VCaP (cell line): Measurements from ENCODE around the gene CHKB.
"Not testable (repeated sequence)": the region's sequence is repeated elsewhere in the genome, so short reads cannot be mapped to it uniquely, and the experiment has no call there.

Experiments used
- H3K27ac ChIP-seq: fragments of 450-650 bp; 2 replicates; pipeline ENCODE4 v1.5.1; 2017
- CTCF ChIP-seq: fragments of 450-650 bp; conservative IDR thresholded peaks from 2 replicates; pipeline ENCODE4 v1.5.1; 2017; ENCODE audit warnings: mild to moderate bottlenecking, moderate library complexity

The CHKB gene

GRCh38 chr22:50547263-50547985, 35.2 kb downstream of the CHKB start:
- H3K27ac ChIP-seq = no peak overlapping the region
- no peak for TF ChIP-seq CTCF

GRCh38 chr22:50546326-50547262, 36.1 kb downstream of the CHKB start:
- no peak overlapping the region for H3K27ac ChIP-seq

GRCh38 chr22:50545522-50546325, 36.9 kb downstream of the CHKB start, which contains the start of gene KLHDC7B:
KLHDC7B (plus strand) TSS chr22:50545899; CDS start chr22:50546244, 345 bp downstream.
- no peak for TF ChIP-seq CTCF
- no peak within 1 kb of the TSS for H3K27ac ChIP-seq

More at GRCh38 chr22:50546326-50547262, 36.1 kb downstream of the CHKB start:
- no peak for TF ChIP-seq CTCF

GRCh38 chr22:50544746-50545253, 37.8 kb downstream of the CHKB start:
- no peak overlapping the region for H3K27ac ChIP-seq
- no peak for TF ChIP-seq CTCF

- H3K27ac ChIP-seq = no peak overlapping the region
- TF ChIP-seq CTCF = no peak
Observed at GRCh38 chr22:50544078-50544745, 38.4 kb downstream of the CHKB start.

- TF ChIP-seq CTCF = no peak
- no peak overlapping the region for H3K27ac ChIP-seq
Observed at GRCh38 chr22:50542416-50542927, 40.2 kb downstream of the CHKB start.

- H3K27ac ChIP-seq = not testable (repeated sequence)
Observed at GRCh38 chr22:50541667-50542026, 41.0 kb downstream of the CHKB start.
